B cell (primary cell): ENCODE results near the gene COL4A1. TPM values are rescaled to one million over a fixed set of nuclear protein-coding genes. Genes with fewer than 3 reads are reported as not detected.

Experiments
- ATAC-seq: fragments of 200-7000 bp; cut with Tn5 transposase; one replicate; pipeline ENCODE4 v1.10.0; 2021; ENCODE audit warnings: low read depth, mild to moderate bottlenecking, moderate number of reproducible peaks, moderate library complexity
- CTCF ChIA-PET: fragments of 350-600 bp; sonication (Branson Sonifier 250); formaldehyde crosslinking; loops from one replicate; lab custom pipeline; 2021; ENCODE audit warnings: antibody characterized with exemption, inconsistent platforms; lab: Charles Lee
- POLR2A ChIA-PET: fragments of 350-600 bp; sonication (Branson Sonifier 250); formaldehyde crosslinking; loops from one replicate; lab custom pipeline; 2021; ENCODE audit warnings: antibody characterized with exemption; lab: Charles Lee
- DNase-seq: peaks from one replicate; pipeline ENCODE4 v3.0.0; 2013
- H2AFZ ChIP-seq: 2 replicates; pipeline ENCODE4 v1.6.1; 2012; ENCODE audit warnings: mild to moderate bottlenecking, low read depth, low read length; ENCODE audit not compliant: insufficient read depth, poor library complexity, severe bottlenecking
- H3K27ac ChIP-seq, 2 donors: 1 replicate in 1 of 2; 2 replicates in 1 of 2; pipeline ENCODE4 v1.5.1; 2012 to 2013; ENCODE audit warnings: low read length in 2 of 2, mild to moderate bottlenecking in 2 of 2, moderate library complexity in 1 of 2
- H3K27me3 ChIP-seq, 4 experiments: fragments of 200-600 bp in 1 of 4; sonication (generic) in 1 of 4; replicated peaks in 1 of 4; 1 replicate in 2 of 4; 2 replicates in 2 of 4; pipeline versions ENCODE4 v1.6.1 to v1.7.0; 2013 to 2016; ENCODE audit warnings: low read length in 3 of 4, mild to moderate bottlenecking in 2 of 4, mixed read lengths in 1 of 4, moderate library complexity in 1 of 4; ENCODE audit not compliant: insufficient read depth in 4 of 4, control insufficient read depth in 3 of 4; ENCODE audit errors: control extremely low read depth in 1 of 4
- H3K36me3 ChIP-seq, 2 experiments: replicated peaks in 1 of 2; 1 replicate in 1 of 2; 2 replicates in 1 of 2; pipeline versions ENCODE4 v1.6.1 to v1.7.1; 2013; ENCODE audit warnings: low read length in 1 of 2; ENCODE audit not compliant: insufficient read depth in 2 of 2, control insufficient read depth in 1 of 2; ENCODE audit errors: control extremely low read depth in 1 of 2, extremely low read depth in 1 of 2
- H3K4me1 ChIP-seq, 2 donors: fragments of 200-600 bp in 1 of 2; sonication (generic) in 1 of 2; 1 replicate in 1 of 2; 2 replicates in 1 of 2; pipeline versions ENCODE4 v1.5.1 to v1.6.1; 2013 to 2017; ENCODE audit warnings: low read length in 2 of 2; ENCODE audit not compliant: control insufficient read depth in 2 of 2, insufficient read depth in 2 of 2
- H3K4me2 ChIP-seq: replicated peaks from 2 replicates; pipeline ENCODE3; 2012; ENCODE audit warnings: mild to moderate bottlenecking, low read depth, low read length; ENCODE audit not compliant: poor library complexity, severe bottlenecking
- H3K4me3 ChIP-seq, 5 experiments: fragments of 200-600 bp in 1 of 5; sonication (generic) in 1 of 5; 1 replicate in 3 of 5; 2 replicates in 2 of 5; pipeline versions ENCODE4 v1.5.1 to v1.7.0; 2011 to 2016; ENCODE audit warnings: low read length in 4 of 5, mild to moderate bottlenecking in 4 of 5, low read depth in 2 of 5, control low read depth in 1 of 5, moderate library complexity in 1 of 5; ENCODE audit not compliant: insufficient read depth in 1 of 5; ENCODE audit errors: control extremely low read depth in 1 of 5, extremely low read depth in 1 of 5
- H3K79me2 ChIP-seq: fragments of 200-600 bp; sonication (generic); one replicate; pipeline ENCODE4 v1.6.0; 2016; ENCODE audit warnings: low read length; ENCODE audit not compliant: control insufficient read depth, insufficient read depth
- H3K9ac ChIP-seq: fragments of 200-600 bp; sonication (generic); 2 replicates; pipeline ENCODE4 v1.6.1; 2017; ENCODE audit warnings: mild to moderate bottlenecking, low read length, moderate library complexity
- H3K9me3 ChIP-seq, 3 donors: one replicate each; pipeline versions ENCODE4 v1.6.1 to v1.7.1; 2013; ENCODE audit warnings: low read length in 2 of 3; ENCODE audit not compliant: control insufficient read depth in 2 of 3, insufficient read depth in 1 of 3; ENCODE audit errors: control extremely low read depth in 1 of 3
- H4K20me1 ChIP-seq: 2 replicates; pipeline ENCODE4 v1.6.0; 2012; ENCODE audit warnings: mild to moderate bottlenecking, low read length; ENCODE audit not compliant: insufficient read depth, control insufficient read depth, poor library complexity, severe bottlenecking
- H3K27ac Mint-ChIP-seq: one replicate; pipeline ENCODE4 v1.8.0; 2021; ENCODE audit warnings: mixed read lengths
- H3K27me3 Mint-ChIP-seq: one replicate; pipeline ENCODE4 v1.8.0; 2021; ENCODE audit warnings: mixed read lengths
- H3K4me1 Mint-ChIP-seq: one replicate; pipeline ENCODE4 v1.8.0; 2021; ENCODE audit warnings: mixed read lengths
- H3K4me3 Mint-ChIP-seq: one replicate; pipeline ENCODE4 v1.8.0; 2021; ENCODE audit warnings: mixed read lengths
- H3K9me3 Mint-ChIP-seq: one replicate; pipeline ENCODE4 v1.8.0; 2022; ENCODE audit warnings: mixed read lengths; ENCODE audit not compliant: insufficient read depth
- CTCF ChIP-seq: fragments of 200-600 bp; IDR thresholded peaks from one replicate; pipeline ENCODE4 v1.8.0; 2022; ENCODE audit warnings: antibody characterized with exemption, mild to moderate bottlenecking
- EZH2 ChIP-seq: IDR thresholded peaks from 2 replicates; pipeline ENCODE4 v1.6.1; 2012; ENCODE audit warnings: borderline replicate concordance, low read depth, mild to moderate bottlenecking, moderate library complexity, low read length; ENCODE audit not compliant: insufficient read depth, poor library complexity, severe bottlenecking
- WGBS: methylation state at CpG from one replicate; pipeline ENCODE4 v1.1.5; 2013; ENCODE audit warnings: missing lambda C conversion rate; ENCODE audit not compliant: insufficient coverage; 5-methylcytosine and 5-hydroxymethylcytosine counted together
- intact Hi-C: fragments of 100-400 bp; cut with micrococcal nuclease; formaldehyde crosslinking; loops from one replicate; pipeline ENCODE4 v1.10.0; 2022
- polyA plus RNA-seq: library from polyadenylated mRNA; depleted of rRNA; stranded (reverse); fragments of >200 nt; gene quantifications from 2 replicates; pipeline ENCODE4 v1.2.3, GENCODE V29; 2012
- total RNA-seq, 2 donors: library from RNA; stranded (reverse); fragments of 120-200 nt in 1 of 2; gene quantifications; 1 replicate in 1 of 2; 2 replicates in 1 of 2; pipeline versions ENCODE4 v1.2.3 to v1.2.4, GENCODE V29; 2013 to 2022

Gene COL4A1
- total and polyA plus RNA-seq, 2 donors (not counting 1 experiment from before 2014, with no cell fraction given) = not detected

GRCh38 chr13:110336108-110336507, 29.2 kb upstream of the COL4A1 start:
- H3K27ac ChIP-seq = no peak overlapping the region
- no peak for ATAC-seq
- peaks cover 0 to 10% (median 0%) of the 10 kb centered on the region in 4 experiments for H3K27me3 ChIP-seq
- intact Hi-C loops = no loop called here
- no peaks in the 10 kb centered on the region for H3K36me3 ChIP-seq
- peaks cover 10% of the 10 kb centered on the region in 2 donors for H3K4me1 ChIP-seq
- Mint-ChIP-seq H3K4me3 (no peak overlapping the region), H3K4me1 (peaks cover 10% of the 10 kb centered on the region), H3K27ac (no peak overlapping the region), H3K27me3 (peaks cover 27% of the 10 kb centered on the region), H3K9me3 (peaks cover 4% of the 10 kb centered on the region)
- no peak overlapping the region for H3K9ac ChIP-seq
- peaks cover 0 to 15% (median 0%) of the 10 kb centered on the region in 3 donors for H3K9me3 ChIP-seq
- H2AFZ ChIP-seq = no peak overlapping the region
- H3K4me2 ChIP-seq = no peak overlapping the region
- CTCF ChIA-PET = no interaction called here
- WGBS = 99% methylated on average over 8 of the region's 9 CpGs
- no peaks in the 10 kb centered on the region for H4K20me1 ChIP-seq
- H3K4me3 ChIP-seq = no peak overlapping the region
- TF ChIP-seq CTCF (no peak), EZH2 (no peak)
- no peak for DNase-seq
- no peaks in the 10 kb centered on the region for H3K79me2 ChIP-seq
- POLR2A ChIA-PET = no interaction called here

- TF ChIP-seq EZH2 (no peak), CTCF (no peak)
- no peak overlapping the region for H3K27ac ChIP-seq
- H3K79me2 ChIP-seq = no peaks in the 10 kb centered on the region
- no peaks in the 10 kb centered on the region for H3K4me1 ChIP-seq
- no peaks in the 10 kb centered on the region for H4K20me1 ChIP-seq
- no peak overlapping the region for H3K4me3 ChIP-seq
- Mint-ChIP-seq H3K4me1 (no peaks in the 10 kb centered on the region), H3K27me3 (peaks cover 22% of the 10 kb centered on the region), H3K9me3 (peaks cover 4% of the 10 kb centered on the region), H3K4me3 (no peak overlapping the region), H3K27ac (no peak overlapping the region)
- no peak for DNase-seq
- H3K9me3 ChIP-seq = peaks cover 0 to 12% (median 0%) of the 10 kb centered on the region in 3 donors
- ATAC-seq = no peak
- intact Hi-C loops = no loop called here
- no peak overlapping the region for H2AFZ ChIP-seq
- WGBS = 94% methylated on average over 7 of the region's 11 CpGs
- peaks cover 0 to 9% (median 0%) of the 10 kb centered on the region in 4 experiments for H3K27me3 ChIP-seq
- H3K4me2 ChIP-seq = no peak overlapping the region
- ChIA-PET CTCF (no interaction called here), POLR2A (no interaction called here)
- H3K9ac ChIP-seq = no peak overlapping the region
- no peaks in the 10 kb centered on the region for H3K36me3 ChIP-seq
Measured at GRCh38 chr13:110334841-110335490, 28.0 kb upstream of the COL4A1 start.
